A549 (cell line): ENCODE data around the gene CD207. TPM values are rescaled to one million over a fixed set of nuclear protein-coding genes. Genes with fewer than 3 reads are reported as not detected.

Experiments used
- ATAC-seq, 2 experiments: fragments of 200-7000 bp in 1 of 2; fragments of >200 bp in 1 of 2; cut with Nextera tagmentation in 1 of 2; cut with Tn5 transposase in 1 of 2; 3 replicates each; pipeline versions ENCODE4 v1.8.0 to v1.9.1; 2018 to 2020; ENCODE audit warnings: mild to moderate bottlenecking in 1 of 2, moderate library complexity in 1 of 2
- CTCF ChIA-PET: fragments of 300-600 bp; sonication (Branson Sonifier 250); formaldehyde crosslinking; extraction: SDS; loops from one replicate; lab custom pipeline; 2021; ENCODE audit warnings: antibody characterized with exemption, inconsistent platforms; lab: Yijun Ruan, JAX
- POLR2A ChIA-PET: fragments of 350-600 bp; formaldehyde crosslinking; extraction: SDS; loops from one replicate; lab custom pipeline; 2021; ENCODE audit warnings: antibody characterized with exemption, inconsistent platforms; lab: Yijun Ruan, JAX
- DNase-seq, 2 experiments: peaks; one replicate each; pipeline versions ENCODE4 v3.0.0 to v3.0.0-alpha.2; 2011 to 2016; ENCODE audit warnings: low read depth in 1 of 2, low spot score in 1 of 2
- FAIRE-seq: peaks from 2 replicates; lab custom pipeline; 2011; peaks lifted over from hg19 to GRCh38; lab: Jason Lieb, UNC
- H3K27ac ChIP-seq, 2 experiments: fragments of >200 bp; sonication (Bioruptor Twin); formaldehyde crosslinking; 3 replicates each; pipeline ENCODE4 v1.5.1; 2016 to 2017
- H3K4me1 ChIP-seq: fragments of >200 bp; sonication (Bioruptor Twin); formaldehyde crosslinking; 3 replicates; pipeline ENCODE4 v1.6.1; 2016
- H3K4me2 ChIP-seq: fragments of >200 bp; sonication (Bioruptor Twin); formaldehyde crosslinking; 3 replicates; pipeline ENCODE4 v1.6.1; 2016
- H3K4me3 ChIP-seq: fragments of >200 bp; sonication (Bioruptor Twin); formaldehyde crosslinking; 3 replicates; pipeline ENCODE4 v1.5.1; 2016
- H3K9me3 ChIP-seq: fragments of >200 bp; sonication (Bioruptor Twin); formaldehyde crosslinking; 3 replicates; pipeline ENCODE4 v1.6.1; 2016
- CEBPB ChIP-seq, 2 experiments: fragments of >200 bp in 1 of 2; sonication (Bioruptor Twin) in 1 of 2; formaldehyde crosslinking in 1 of 2; IDR thresholded peaks; 2 replicates each; pipeline ENCODE4 v1.6.1; 2012 to 2016
- CHD2 ChIP-seq: fragments of 150-350 bp; IDR thresholded peaks from 2 replicates; pipeline ENCODE4 v1.6.1; 2014; ENCODE audit warnings: low read length; ENCODE audit not compliant: partially characterized antibody
- CHD4 ChIP-seq: fragments of 200-600 bp; sonication (generic); IDR thresholded peaks from 2 replicates; pipeline ENCODE4 v1.6.1; 2016; ENCODE audit warnings: antibody characterized with exemption, mild to moderate bottlenecking, borderline replicate concordance
- E2F6 ChIP-seq: IDR thresholded peaks from 2 replicates; pipeline ENCODE4 v1.6.1; 2012; ENCODE audit warnings: low read depth, borderline replicate concordance
- EHF ChIP-seq: fragments of 250-450 bp; sonication (Bioruptor Pico); IDR thresholded peaks from 2 replicates; pipeline ENCODE4 v1.5.0; 2020; ENCODE audit warnings: mild to moderate bottlenecking
- FOSL2 ChIP-seq, 2 experiments: fragments of 450-650 bp in 1 of 2; fragments of >200 bp in 1 of 2; sonication (Bioruptor Twin) in 1 of 2; formaldehyde crosslinking; IDR thresholded peaks; 2 replicates each; pipeline versions ENCODE4 v1.5.0 to v1.6.1; 2016 to 2020; ENCODE audit warnings: mild to moderate bottlenecking in 1 of 2, moderate library complexity in 1 of 2
- HDAC2 ChIP-seq: fragments of 200-600 bp; sonication (generic); IDR thresholded peaks from 2 replicates; pipeline ENCODE4 v1.6.1; 2016
- HES2 ChIP-seq: fragments of >200 bp; sonication (Bioruptor Twin); formaldehyde crosslinking; IDR thresholded peaks from 2 replicates; pipeline ENCODE4 v1.6.1; 2016
- HOXB5 ChIP-seq: fragments of 250-450 bp; sonication (Bioruptor Pico); IDR thresholded peaks from 2 replicates; pipeline ENCODE4 v1.5.0; 2020; ENCODE audit warnings: mild to moderate bottlenecking, moderate library complexity
- JUN ChIP-seq, 2 experiments: fragments of >200 bp; sonication (Bioruptor Twin); formaldehyde crosslinking; IDR thresholded peaks; 2 replicates in 1 of 2; 3 replicates in 1 of 2; pipeline ENCODE4 v1.6.1; 2016 to 2017
- KDM1A ChIP-seq: fragments of 200-600 bp; sonication (generic); IDR thresholded peaks from 2 replicates; pipeline ENCODE4 v1.6.1; 2016; ENCODE audit warnings: low read depth, mild to moderate bottlenecking
- MAZ ChIP-seq: fragments of 150-350 bp; IDR thresholded peaks from 2 replicates; pipeline ENCODE4 v1.6.1; 2014; ENCODE audit warnings: antibody characterized with exemption, low read depth, low read length, borderline replicate concordance
- MYC ChIP-seq: IDR thresholded peaks from 2 replicates; pipeline ENCODE4 v1.6.1; 2012; ENCODE audit warnings: mild to moderate bottlenecking, inconsistent platforms, low read length, improper control_type of control experiment, borderline replicate concordance
- NR3C1 ChIP-seq: fragments of >200 bp; sonication (Bioruptor Twin); formaldehyde crosslinking; IDR thresholded peaks from 3 replicates; pipeline ENCODE4 v1.6.1; 2017
- RAD21 ChIP-seq, 2 experiments: fragments of >200 bp in 1 of 2; sonication (Bioruptor Twin) in 1 of 2; formaldehyde crosslinking in 1 of 2; IDR thresholded peaks in 1 of 2; conservative IDR thresholded peaks in 1 of 2; 2 replicates in 1 of 2; 3 replicates in 1 of 2; pipeline ENCODE4 v1.6.1; 2012 to 2018; ENCODE audit warnings: inconsistent platforms in 1 of 2
- RCOR1 ChIP-seq: fragments of 150-350 bp; IDR thresholded peaks from 2 replicates; pipeline ENCODE4 v1.6.1; 2014; ENCODE audit warnings: antibody characterized with exemption, low read length, low read depth
- RFX5 ChIP-seq: fragments of 450-650 bp; IDR thresholded peaks from 2 replicates; pipeline ENCODE4 v1.7.1; 2014; ENCODE audit warnings: antibody characterized with exemption, mild to moderate bottlenecking, moderate library complexity
- USF2 ChIP-seq: fragments of 450-650 bp; IDR thresholded peaks from 2 replicates; pipeline ENCODE4 v1.6.1; 2014; ENCODE audit warnings: antibody characterized with exemption
- ZC3H11A ChIP-seq: fragments of 450-650 bp; IDR thresholded peaks from 2 replicates; pipeline ENCODE4 v1.6.1; 2014; ENCODE audit warnings: antibody characterized with exemption, mild to moderate bottlenecking
- WGBS: methylation state at CpG from one replicate; pipeline ENCODE4 v1.1.6; 2017; ENCODE audit errors: missing lambda C conversion rate; 5-methylcytosine and 5-hydroxymethylcytosine counted together
- polyA plus RNA-seq, 4 experiments: library from polyadenylated mRNA; depleted of rRNA in 3 of 4; stranded (reverse); fragments of >200 nt; fragmentation: RNase III in 1 of 4; extraction: RNeasy Plus Mini Kit Qiagen cat#74134 plus additional on column Dnase treatment in 1 of 4; gene quantifications; 2 replicates in 3 of 4; 3 replicates in 1 of 4; pipeline ENCODE4 v1.2.3, GENCODE V29; 2011 to 2017
- TF ChIP-seq, protein P1 (sequence below): fragments of 250-450 bp; sonication (Bioruptor Pico); IDR thresholded peaks from 2 replicates; pipeline ENCODE4 v1.5.0; 2021; ENCODE audit warnings: mild to moderate bottlenecking, moderate library complexity, borderline replicate concordance

CD207 gene
- polyA plus RNA-seq, 2 of the 4 experiments (the other 2 are of a cell fraction) = 0.05 TPM; not detected in 1

DNA sequence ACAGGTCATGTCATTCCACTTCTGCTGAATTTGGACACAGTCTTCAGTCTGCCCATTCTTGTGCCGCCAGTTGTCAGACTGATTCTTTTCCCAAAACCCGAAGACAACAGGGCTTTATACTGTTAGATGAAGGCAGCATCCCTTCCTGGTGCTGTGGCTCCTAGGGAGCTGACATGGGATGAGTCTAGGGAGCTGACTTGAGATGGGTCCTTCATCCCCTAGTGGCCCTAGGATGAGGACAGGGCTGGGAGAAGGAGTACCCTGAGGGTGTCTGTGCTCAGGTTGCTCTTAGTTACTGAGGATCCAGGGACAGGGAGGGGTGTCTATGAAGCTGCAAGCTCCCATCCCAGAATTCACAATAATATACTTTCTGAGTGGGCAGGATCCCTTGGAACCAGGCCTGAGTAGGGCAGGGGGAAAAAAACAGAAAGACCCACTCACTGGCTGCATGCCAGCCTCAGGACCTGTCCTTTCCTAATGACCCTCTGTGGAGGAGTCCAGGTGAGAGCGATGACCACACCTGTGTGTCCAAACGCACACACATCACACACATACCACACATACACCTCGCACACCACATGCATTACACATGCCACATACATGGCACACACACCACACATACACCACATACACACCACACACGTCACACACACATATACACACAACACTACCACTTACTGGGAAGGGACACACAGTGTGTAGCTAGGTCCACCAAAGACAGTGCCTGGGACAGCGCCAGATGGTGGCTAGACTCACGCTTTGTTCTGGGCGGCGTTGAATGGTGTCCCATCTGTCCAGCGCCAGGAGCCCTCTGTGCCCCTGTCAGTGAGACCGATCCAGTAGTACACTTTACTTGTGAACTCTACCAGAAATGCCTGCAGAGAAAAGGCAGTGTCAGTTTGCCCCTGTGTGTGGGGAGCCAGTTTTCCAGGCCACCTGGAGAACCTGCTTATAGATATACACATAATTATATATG, 26.3 kb downstream of the CD207 start (continued):
- no peak for TF ChIP-seq FOSL2 (IDR thresholded peaks at IDR 0.05)
- TF ChIP-seq FOSL2 (CRISPR knock-in tag; IDR thresholded peaks at IDR 0.05) = no peak
- TF ChIP-seq HOXB5 (CRISPR knock-in tag) = no peak
- no peak for TF ChIP-seq USF2
- no peak for TF ChIP-seq MYC
- no peak for TF ChIP-seq ZC3H11A
- no peak for TF ChIP-seq MAZ
- TF ChIP-seq E2F6 = no peak
- no peak for TF ChIP-seq CEBPB (IDR thresholded peaks at IDR 0.05)
- no peak for TF ChIP-seq CHD2

- no peak for TF ChIP-seq RFX5
- no peak for TF ChIP-seq NR3C1
- no peak for TF ChIP-seq HES2
- no peak for TF ChIP-seq FOSL2 (IDR thresholded peaks at IDR 0.05)
- no peak for TF ChIP-seq FOSL2 (CRISPR knock-in tag; IDR thresholded peaks at IDR 0.05)
- TF ChIP-seq MYC = no peak
- TF ChIP-seq KDM1A = no peak
- TF ChIP-seq, protein P1, sequence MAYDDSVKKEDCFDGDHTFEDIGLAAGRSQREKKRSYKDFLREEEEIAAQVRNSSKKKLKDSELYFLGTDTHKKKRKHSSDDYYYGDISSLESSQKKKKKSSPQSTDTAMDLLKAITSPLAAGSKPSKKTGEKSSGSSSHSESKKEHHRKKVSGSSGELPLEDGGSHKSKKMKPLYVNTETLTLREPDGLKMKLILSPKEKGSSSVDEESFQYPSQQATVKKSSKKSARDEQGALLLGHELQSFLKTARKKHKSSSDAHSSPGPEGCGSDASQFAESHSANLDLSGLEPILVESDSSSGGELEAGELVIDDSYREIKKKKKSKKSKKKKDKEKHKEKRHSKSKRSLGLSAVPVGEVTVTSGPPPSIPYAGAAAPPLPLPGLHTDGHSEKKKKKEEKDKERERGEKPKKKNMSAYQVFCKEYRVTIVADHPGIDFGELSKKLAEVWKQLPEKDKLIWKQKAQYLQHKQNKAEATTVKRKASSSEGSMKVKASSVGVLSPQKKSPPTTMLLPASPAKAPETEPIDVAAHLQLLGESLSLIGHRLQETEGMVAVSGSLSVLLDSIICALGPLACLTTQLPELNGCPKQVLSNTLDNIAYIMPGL = no peak
- no peak for TF ChIP-seq CHD2
- TF ChIP-seq RAD21 (conservative IDR thresholded peaks at IDR 0.05 in 1 of 2, IDR thresholded peaks at IDR 0.05 in 1 of 2) = no peak
- no peak for TF ChIP-seq E2F6
- TF ChIP-seq HDAC2 = no peak
- TF ChIP-seq CHD4 = no peak
- TF ChIP-seq EHF (CRISPR knock-in tag) = no peak
- TF ChIP-seq JUN (IDR thresholded peaks at IDR 0.05) = no peak
- no peak for TF ChIP-seq RCOR1
- DNase-seq (no peak), FAIRE-seq (no peak), ATAC-seq (no peak)
- CTCF ChIA-PET = interaction anchor here (1.4 to 4.0 kb wide), 5 partner anchors 18 to 140 kb away, joined by 4 to 21 read pairs (median 4); partner anchors contain the start of gene FIGLA
- Histone ChIP-seq H3K4me3 (no peak overlapping the region), H3K4me1 (no peaks in the 10 kb centered on the region), H3K9me3 (no peaks in the 10 kb centered on the region), H3K27ac (no peak overlapping the region), H3K4me2 (no peak overlapping the region)
- POLR2A ChIA-PET = interaction anchor here (0.9 kb wide), 1 partner anchor 14 kb away, joined by 3 read pairs; no protein-coding TSS in a partner anchor
- 63% methylated on average over 4 of the region's 4 CpGs for WGBS
These were observed 27.8 kb downstream of the CD207 start for GRCh38 chr2:70807828-70808118.
